Left lung (tissue), 10 donors: ENCODE results near the gene RLN3. TPM values are rescaled to one million over a fixed set of nuclear protein-coding genes. Genes with fewer than 3 reads are reported as not detected.
"Not testable (repeated sequence)": the region's sequence is repeated elsewhere in the genome, so short reads cannot be mapped to it uniquely, and the experiment has no call there.

ENCODE experiments used
- ATAC-seq: fragments of 200-7000 bp; cut with Tn5 transposase; one replicate; pipeline ENCODE4 v1.9.1; 2020; ENCODE audit warnings: moderate library complexity
- DNase-seq, 4 donors: peaks; one replicate each; pipeline ENCODE4 v3.0.0-alpha.2; 2013 to 2020
- H3K27ac ChIP-seq, 2 donors: fragments of 200-600 bp; sonication (generic) in 1 of 2; one replicate each; pipeline versions ENCODE4 v1.5.0 to v1.8.0; 2020 to 2021
- H3K27me3 ChIP-seq, 2 donors: fragments of 200-600 bp; sonication (generic) in 1 of 2; one replicate each; pipeline versions ENCODE4 v1.5.0 to v1.8.0; 2020 to 2021
- H3K36me3 ChIP-seq, 2 donors: fragments of 200-600 bp; sonication (generic) in 1 of 2; one replicate each; pipeline versions ENCODE4 v1.5.0 to v1.8.0; 2020 to 2021
- H3K4me1 ChIP-seq, 2 donors: fragments of 200-600 bp; one replicate each; pipeline ENCODE4 v1.8.0; 2021
- H3K4me3 ChIP-seq, 2 donors: fragments of 200-600 bp; sonication (generic) in 1 of 2; one replicate each; pipeline versions ENCODE4 v1.5.0 to v1.8.0; 2020 to 2021; ENCODE audit warnings: mild to moderate bottlenecking in 1 of 2
- H3K9me3 ChIP-seq, 2 donors: fragments of 200-600 bp; sonication (generic) in 1 of 2; one replicate each; pipeline versions ENCODE4 v1.5.0 to v1.8.0; 2020 to 2021
- CTCF ChIP-seq, 2 donors: fragments of 200-600 bp; sonication (generic) in 1 of 2; IDR thresholded peaks; one replicate each; pipeline versions ENCODE4 v1.5.0 to v1.8.0; 2021; ENCODE audit warnings: antibody characterized with exemption in 2 of 2
- intact Hi-C, 2 donors: fragments of 100-400 bp; cut with DNase I; formaldehyde crosslinking; loops; one replicate each; pipeline versions ENCODE4 v1.11.2 to v1.14.2; 2022
- polyA plus RNA-seq, 6 donors: library from polyadenylated mRNA; unstranded; fragments of 120-200 nt; gene quantifications; one replicate each; pipeline ENCODE4 v1.2.1, GENCODE V29; 2013; ENCODE audit not compliant: insufficient read length in 6 of 6
- total RNA-seq, 2 donors: library from RNA; stranded (reverse); fragmentation: NEBNext Ultra II Directional; extraction: Animal tissue kit (Norgen Biotek cat#: 25700); gene quantifications; one replicate each; pipeline ENCODE4 v1.2.1, GENCODE V29; 2021
- donor health status: DM: no; HTN: yes; CAD: no.
- donor health status: DM: no; HTN: no; CAD: no.

The RLN3 gene
- total and polyA plus RNA-seq, 8 donors: not detected

- Histone ChIP-seq H3K9me3 (no peaks in the 10 kb centered on the region), H3K27ac (no peak overlapping the region), H3K36me3 (no peaks in the 10 kb centered on the region), H3K27me3 (no peaks in the 10 kb centered on the region), H3K4me3 (no peak overlapping the region), H3K4me1 (peaks cover 11 to 48% of the 10 kb centered on the region in 2 donors)
- ATAC-seq: no peak
- intact Hi-C loops: no loop called here
- no peak for TF ChIP-seq CTCF (IDR thresholded peaks at IDR 0.05)
- DNase-seq: peak in 2 of 4 donors; percentile 18 to 50
Observed at GRCh38 chr19:14021474-14021873, 6.5 kb upstream of the RLN3 start.

- H3K27ac ChIP-seq: peak overlapping the region in 1 of 2 donors; percentile 10
Observed at GRCh38 chr19:14022469-14022868, 5.5 kb upstream of the RLN3 start.

GRCh38 chr19:14023404-14024235 lies 4.3 kb upstream of the RLN3 start:
- Histone ChIP-seq H3K36me3 (no peaks in the 10 kb centered on the region), H3K4me3 (no peak overlapping the region), H3K27me3 (peaks cover 0 to 6% of the 10 kb centered on the region in 2 donors), H3K9me3 (no peaks in the 10 kb centered on the region), H3K27ac (peak overlapping the region; percentile 49 to 56), H3K4me1 (peaks cover 8 to 43% of the 10 kb centered on the region in 2 donors)
- DNase-seq: peak in 2 of 4 donors; percentile 28 to 45
- intact Hi-C loops: no loop called here
- peak in 1 of 2 donors; percentile 23 for TF ChIP-seq CTCF (IDR thresholded peaks at IDR 0.05)
- peak; percentile 78 for ATAC-seq

More at GRCh38 chr19:14022469-14022868, 5.5 kb upstream of the RLN3 start:
- peaks cover 11 to 52% of the 10 kb centered on the region in 2 donors for H3K4me1 ChIP-seq
- DNase-seq (peak in 1 of 4 donors; percentile 3), ATAC-seq (peak; percentile 55)
- H3K36me3 ChIP-seq: no peaks in the 10 kb centered on the region
- TF ChIP-seq CTCF (IDR thresholded peaks at IDR 0.05): no peak
- intact Hi-C loops: no loop called here
- H3K4me3 ChIP-seq: no peak overlapping the region
- H3K9me3 ChIP-seq: no peaks in the 10 kb centered on the region
- H3K27me3 ChIP-seq: no peaks in the 10 kb centered on the region

- Histone ChIP-seq H3K4me1 (peaks cover 8 to 45% of the 10 kb centered on the region in 2 donors), H3K27me3 (peaks cover 0 to 13% of the 10 kb centered on the region in 2 donors)
- intact Hi-C loops, ATAC-seq, H3K9me3 ChIP-seq, DNase-seq, H3K4me3 ChIP-seq, H3K36me3 ChIP-seq, H3K27ac ChIP-seq: not testable (repeated sequence)
Observed at GRCh38 chr19:14026652-14027192, 1.2 kb upstream of the RLN3 start.

GRCh38 chr19:14028901-14029300 lies 953 bp downstream of the RLN3 start:
- no peak for TF ChIP-seq CTCF (IDR thresholded peaks at IDR 0.05)
- no peak overlapping the region for H3K27ac ChIP-seq
- peaks cover 0 to 21% of the 10 kb centered on the region in 2 donors for H3K27me3 ChIP-seq
- ATAC-seq (no peak), DNase-seq (no peak)
- no peaks in the 10 kb centered on the region for H3K9me3 ChIP-seq
- H3K4me1 ChIP-seq: peaks cover 1 to 49% of the 10 kb centered on the region in 2 donors
- no peaks in the 10 kb centered on the region for H3K36me3 ChIP-seq
- intact Hi-C loops: no loop called here
- H3K4me3 ChIP-seq: no peak overlapping the region
